ENCODE data around the gene CCND1. TPM values are rescaled to one million over a fixed set of nuclear protein-coding genes. Genes with fewer than 3 reads are reported as not detected.

Gene CCND1
- total and polyA plus RNA-seq, 3 donors from 2014 or later, result 8.8 to 16.4 (median 13.7) TPM

DNA sequence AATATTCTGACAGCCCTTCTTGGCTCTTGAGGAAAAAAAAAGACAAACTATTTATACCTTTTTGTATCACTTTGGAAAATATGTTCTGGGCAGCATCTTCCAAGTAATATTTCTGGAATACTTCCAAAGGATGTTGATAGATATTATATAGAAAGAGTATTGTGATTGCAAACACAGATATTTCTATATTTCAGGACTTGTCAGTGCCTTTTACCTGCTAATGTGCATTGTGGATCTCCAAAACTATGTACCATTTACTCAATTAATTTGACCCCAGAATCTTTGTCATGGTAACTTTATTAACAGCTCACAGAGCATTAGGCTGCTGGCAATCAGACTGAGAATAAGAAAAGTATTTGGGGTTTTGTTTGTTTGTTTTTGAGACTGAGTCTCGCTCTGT is 16.7 kb upstream of the CCND1 start:
- Histone ChIP-seq H3K4me3 (no peak overlapping the region), H3K9me3 (no peaks in the 10 kb centered on the region), H3K27ac (no peak overlapping the region), H3K36me3 (ENCODE audit: low read depth, missing control alignments) (no peaks in the 10 kb centered on the region), H3K4me1 (no peaks in the 10 kb centered on the region), H3K27me3 (no peaks in the 10 kb centered on the region)
- TF ChIP-seq POLR2A (IDR thresholded peaks at IDR 0.05), result no peak
- TF ChIP-seq, protein P1, sequence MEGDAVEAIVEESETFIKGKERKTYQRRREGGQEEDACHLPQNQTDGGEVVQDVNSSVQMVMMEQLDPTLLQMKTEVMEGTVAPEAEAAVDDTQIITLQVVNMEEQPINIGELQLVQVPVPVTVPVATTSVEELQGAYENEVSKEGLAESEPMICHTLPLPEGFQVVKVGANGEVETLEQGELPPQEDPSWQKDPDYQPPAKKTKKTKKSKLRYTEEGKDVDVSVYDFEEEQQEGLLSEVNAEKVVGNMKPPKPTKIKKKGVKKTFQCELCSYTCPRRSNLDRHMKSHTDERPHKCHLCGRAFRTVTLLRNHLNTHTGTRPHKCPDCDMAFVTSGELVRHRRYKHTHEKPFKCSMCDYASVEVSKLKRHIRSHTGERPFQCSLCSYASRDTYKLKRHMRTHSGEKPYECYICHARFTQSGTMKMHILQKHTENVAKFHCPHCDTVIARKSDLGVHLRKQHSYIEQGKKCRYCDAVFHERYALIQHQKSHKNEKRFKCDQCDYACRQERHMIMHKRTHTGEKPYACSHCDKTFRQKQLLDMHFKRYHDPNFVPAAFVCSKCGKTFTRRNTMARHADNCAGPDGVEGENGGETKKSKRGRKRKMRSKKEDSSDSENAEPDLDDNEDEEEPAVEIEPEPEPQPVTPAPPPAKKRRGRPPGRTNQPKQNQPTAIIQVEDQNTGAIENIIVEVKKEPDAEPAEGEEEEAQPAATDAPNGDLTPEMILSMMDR (IDR thresholded peaks at IDR 0.05), result no peak
- DNase-seq, result no peak
- WGBS, 2 donors, result 94 to 96% methylated on average over 1 of the region's 1 CpG
- intact Hi-C loops (cut with DNase I; ENCODE audit: low total_unique reads), result no loop called here

DNA sequence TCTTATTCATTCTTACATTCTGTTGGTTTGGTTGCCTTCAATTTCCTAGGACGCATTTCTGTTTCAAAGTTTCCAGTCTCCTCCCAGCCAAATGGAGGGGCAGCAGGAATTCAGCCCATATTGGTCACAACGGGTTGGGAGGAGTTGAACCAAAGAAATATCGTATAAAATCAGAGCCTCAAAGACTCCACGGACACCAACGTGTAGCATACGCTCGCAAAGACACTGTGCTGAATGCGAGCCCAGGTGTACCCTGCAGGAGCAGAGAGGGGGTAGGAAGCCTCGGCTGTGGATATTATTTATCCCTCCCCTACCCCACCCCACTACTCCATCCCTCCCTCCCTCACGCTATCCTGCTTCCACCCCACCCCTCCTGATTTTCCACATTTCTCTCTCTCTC is 15.5 kb upstream of the CCND1 start:
- TF ChIP-seq, protein P1 (IDR thresholded peaks at IDR 0.05), result no peak
- TF ChIP-seq POLR2A (IDR thresholded peaks at IDR 0.05), result no peak
- intact Hi-C loops (cut with DNase I; ENCODE audit: low total_unique reads), result no loop called here
- WGBS, 2 donors, result 80 to 88% methylated on average over 10 of the region's 10 CpGs
- Histone ChIP-seq H3K27ac (no peak overlapping the region), H3K4me1 (no peaks in the 10 kb centered on the region), H3K36me3 (ENCODE audit: low read depth, missing control alignments) (no peaks in the 10 kb centered on the region), H3K9me3 (no peaks in the 10 kb centered on the region), H3K27me3 (no peaks in the 10 kb centered on the region), H3K4me3 (no peak overlapping the region)
- DNase-seq, result no peak

DNA sequence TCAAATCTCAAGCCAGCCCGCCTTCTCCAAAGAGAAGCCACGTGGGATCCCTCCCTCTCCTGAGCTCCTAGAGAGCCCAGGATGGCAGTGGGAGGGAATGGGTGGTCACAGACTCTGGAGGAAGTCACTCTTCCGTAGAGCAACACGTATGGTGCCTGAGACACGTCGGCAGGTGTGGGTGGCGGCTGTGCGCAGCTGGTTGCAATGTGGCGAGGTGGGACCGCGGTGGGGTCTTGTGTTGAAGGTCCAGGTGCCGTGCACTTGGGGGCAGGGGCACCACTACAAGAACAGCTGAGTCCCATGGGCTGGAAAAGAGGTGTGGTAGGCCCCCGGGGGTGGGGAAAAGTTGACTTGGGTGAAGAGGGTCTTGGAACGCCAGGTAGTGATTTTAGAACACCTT is 13.4 kb upstream of the CCND1 start:
- 85 to 86% methylated on average over 14 of the region's 14 CpGs for WGBS, 2 donors
- intact Hi-C loops (cut with DNase I; ENCODE audit: low total_unique reads), result no loop called here
- TF ChIP-seq POLR2A (IDR thresholded peaks at IDR 0.05), result no peak
- TF ChIP-seq, protein P1 (IDR thresholded peaks at IDR 0.05), result no peak
- no peaks in the 10 kb centered on the region for H3K27me3 ChIP-seq
- no peak overlapping the region for H3K27ac ChIP-seq
- no peaks in the 10 kb centered on the region for H3K4me1 ChIP-seq
- no peaks in the 10 kb centered on the region for H3K36me3 ChIP-seq (ENCODE audit: low read depth, missing control alignments)
- no peaks in the 10 kb centered on the region for H3K9me3 ChIP-seq
- DNase-seq, result no peak
- no peak overlapping the region for H3K4me3 ChIP-seq

DNA sequence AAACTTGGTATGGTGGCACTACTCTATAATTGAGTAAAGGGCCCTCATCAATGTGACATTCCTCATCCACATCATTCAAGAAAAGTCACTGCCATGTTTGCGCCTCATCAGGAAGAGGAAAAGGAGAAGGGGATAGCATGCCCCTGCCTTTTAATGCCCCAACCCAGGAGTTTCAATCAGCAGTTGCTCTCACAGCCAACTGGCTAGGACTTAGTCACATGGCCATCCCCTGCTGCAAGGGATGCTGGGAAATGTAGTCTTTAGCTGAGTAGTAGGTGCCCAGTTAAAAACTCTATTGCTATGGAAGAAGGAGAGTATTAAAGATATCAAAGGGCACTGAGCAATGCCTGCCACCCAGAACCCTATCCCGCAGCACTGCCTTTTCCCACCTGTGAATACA is 10.9 kb upstream of the CCND1 start:
- no peaks in the 10 kb centered on the region for H3K4me1 ChIP-seq
- DNase-seq, result no peak
- no peaks in the 10 kb centered on the region for H3K36me3 ChIP-seq (ENCODE audit: low read depth, missing control alignments)
- TF ChIP-seq, protein P1 (IDR thresholded peaks at IDR 0.05), result no peak
- no peak for TF ChIP-seq POLR2A (IDR thresholded peaks at IDR 0.05)
- H3K4me3 ChIP-seq, result no peak overlapping the region
- intact Hi-C loops (cut with DNase I; ENCODE audit: low total_unique reads), result loop anchor here (10.0 kb wide), 2 partner anchors 185 to 335 kb away; partner anchors contain the start of gene MYEOV
- H3K9me3 ChIP-seq, result no peaks in the 10 kb centered on the region
- no peak overlapping the region for H3K27ac ChIP-seq
- no peaks in the 10 kb centered on the region for H3K27me3 ChIP-seq
- WGBS, 2 donors, result 100% methylated on average over 2 of the region's 2 CpGs

DNA sequence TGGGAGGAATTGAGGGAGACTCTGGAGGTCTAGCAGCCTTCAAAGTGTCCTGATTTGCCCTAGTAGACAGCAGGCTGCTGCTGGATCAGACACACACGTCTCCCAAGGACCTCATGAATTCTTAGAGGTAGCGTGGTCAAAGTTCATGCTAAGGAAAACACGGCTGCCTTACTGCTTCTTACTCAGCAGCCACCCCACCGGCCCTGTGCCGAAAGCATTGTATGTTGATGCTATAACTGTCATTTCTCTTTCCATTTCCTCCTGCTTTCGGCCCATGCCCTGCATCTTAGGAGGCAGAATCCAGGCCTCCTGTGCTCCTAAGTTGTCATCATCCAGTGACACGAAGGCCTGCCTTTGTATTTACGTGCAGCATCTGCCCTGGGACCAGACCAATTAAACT is 10.5 kb upstream of the CCND1 start:
- no peak for DNase-seq
- intact Hi-C loops (cut with DNase I; ENCODE audit: low total_unique reads), result loop anchor here (10.0 kb wide), 2 partner anchors 186 to 336 kb away; partner anchors contain the start of gene MYEOV
- no peaks in the 10 kb centered on the region for H3K9me3 ChIP-seq
- 91 to 92% methylated on average over 8 of the region's 8 CpGs for WGBS, 2 donors
- H3K4me1 ChIP-seq, result no peaks in the 10 kb centered on the region
- H3K27ac ChIP-seq, result no peak overlapping the region
- TF ChIP-seq POLR2A (IDR thresholded peaks at IDR 0.05), result no peak
- TF ChIP-seq, protein P1 (IDR thresholded peaks at IDR 0.05), result no peak
- H3K36me3 ChIP-seq (ENCODE audit: low read depth, missing control alignments), result no peaks in the 10 kb centered on the region
- H3K27me3 ChIP-seq, result no peaks in the 10 kb centered on the region
- H3K4me3 ChIP-seq, result no peak overlapping the region
